Posterior vena cava (tissue), 2 donors: ENCODE data around the gene CYB5R4. TPM values are rescaled to one million over a fixed set of nuclear protein-coding genes. Genes with fewer than 3 reads are reported as not detected.
"Not testable (repeated sequence)": the region's sequence is repeated elsewhere in the genome, so short reads cannot be mapped to it uniquely, and the experiment has no call there.

Experiments used
- DNase-seq: peaks from one replicate; pipeline ENCODE4 v3.0.0-alpha.2; 2020; ENCODE audit warnings: low spot score
- intact Hi-C, 2 donors: fragments of 100-400 bp; cut with DNase I; formaldehyde crosslinking; loops; one replicate each; pipeline versions ENCODE4 v1.14.1 to v1.14.2; 2022 to 2023
- total RNA-seq, 2 donors: library from RNA; stranded (reverse); fragmentation: NEBNext Ultra II Directional; extraction: Animal tissue kit (Norgen Biotek cat#: 25700); gene quantifications; one replicate each; pipeline ENCODE4 v1.2.1, GENCODE V29; 2021
- donor health status: DM: yes; HTN: yes; CAD: no.
- donor health status: DM: yes; HTN: yes; CAD: no.

Gene CYB5R4
- total RNA-seq, 2 donors from 2014 or later, result 16.8 to 16.9 TPM

GRCh38 chr6:83897094-83897493 is 37.6 kb downstream of the CYB5R4 start:
- intact Hi-C loops, DNase-seq: not testable (repeated sequence)

DNA sequence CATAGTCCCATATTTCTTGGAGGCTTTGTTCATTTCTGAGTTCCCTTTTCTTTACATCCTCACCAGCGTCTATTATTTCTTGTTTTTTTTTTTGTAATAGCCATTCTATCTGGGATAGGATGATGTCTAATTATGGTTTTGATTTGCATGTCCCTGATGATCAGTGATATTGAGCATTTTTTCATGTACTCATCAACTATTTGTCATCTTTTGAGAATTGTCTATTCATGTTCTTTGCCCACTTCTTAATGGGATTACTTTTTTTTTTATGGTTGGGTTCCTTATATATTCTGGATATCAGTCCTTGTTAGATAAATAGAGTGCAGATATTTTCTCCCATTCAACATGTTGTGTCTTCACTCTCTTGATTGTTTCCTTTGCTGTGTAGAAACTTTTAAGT is 42.1 kb downstream of the CYB5R4 start:
- intact Hi-C loops, result no loop called here
- DNase-seq, result no peak

DNA sequence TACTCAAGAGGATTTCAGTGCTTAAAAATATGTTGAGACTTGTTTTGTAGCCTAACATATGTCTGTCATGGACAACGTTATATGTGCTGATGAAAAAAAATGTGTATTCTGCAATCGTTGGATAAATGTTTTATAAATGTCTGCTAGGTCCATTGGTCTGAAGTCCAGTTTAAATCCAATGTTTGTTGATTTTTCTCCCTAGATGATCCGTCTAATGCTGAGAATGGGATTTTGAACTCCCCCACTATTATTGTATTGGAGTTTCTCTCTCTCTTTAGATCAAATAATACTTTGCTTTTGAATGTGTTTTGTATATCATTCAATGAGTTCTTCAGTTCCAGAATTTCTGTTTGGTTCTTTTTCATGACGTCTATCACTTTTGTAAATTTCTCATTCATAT is 44.9 kb downstream of the CYB5R4 start:
- intact Hi-C loops, result no loop called here
- DNase-seq, result no peak

- DNase-seq, result no peak
- intact Hi-C loops, result no loop called here
These were observed 46.2 kb downstream of the CYB5R4 start for GRCh38 chr6:83905648-83906047.

GRCh38 chr6:83907623-83908390 is 48.3 kb downstream of the CYB5R4 start:
- intact Hi-C loops, DNase-seq: not testable (repeated sequence)

GRCh38 chr6:83908813-83909212 is 49.3 kb downstream of the CYB5R4 start:
- no peak for DNase-seq
- intact Hi-C loops, result no loop called here

- intact Hi-C loops, result no loop called here
- no peak for DNase-seq
These were observed 51.8 kb downstream of the CYB5R4 start for GRCh38 chr6:83911278-83911677.

DNA sequence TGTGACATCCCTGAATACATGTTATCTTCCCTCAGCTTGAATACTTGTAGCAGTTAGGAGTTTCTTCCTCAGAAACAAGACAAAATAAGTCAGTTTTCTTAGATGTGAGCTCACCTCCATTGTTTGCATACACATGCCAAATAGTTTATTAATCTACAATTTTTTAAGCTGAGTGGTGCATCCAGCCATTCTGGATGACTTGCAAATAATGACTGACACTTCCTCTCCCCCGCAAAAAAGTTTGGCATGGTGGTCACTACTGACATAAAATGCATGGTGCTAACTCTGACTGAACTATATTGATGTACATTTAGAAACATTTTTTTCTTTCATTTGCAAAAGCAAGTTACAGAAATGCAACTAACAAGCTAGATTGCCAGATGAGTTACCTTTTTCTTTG is 55.5 kb downstream of the CYB5R4 start:
- intact Hi-C loops, result no loop called here
- DNase-seq, result no peak

GRCh38 chr6:83917001-83917400 is 57.5 kb downstream of the CYB5R4 start:
- DNase-seq, result no peak
- intact Hi-C loops, result no loop called here

DNA sequence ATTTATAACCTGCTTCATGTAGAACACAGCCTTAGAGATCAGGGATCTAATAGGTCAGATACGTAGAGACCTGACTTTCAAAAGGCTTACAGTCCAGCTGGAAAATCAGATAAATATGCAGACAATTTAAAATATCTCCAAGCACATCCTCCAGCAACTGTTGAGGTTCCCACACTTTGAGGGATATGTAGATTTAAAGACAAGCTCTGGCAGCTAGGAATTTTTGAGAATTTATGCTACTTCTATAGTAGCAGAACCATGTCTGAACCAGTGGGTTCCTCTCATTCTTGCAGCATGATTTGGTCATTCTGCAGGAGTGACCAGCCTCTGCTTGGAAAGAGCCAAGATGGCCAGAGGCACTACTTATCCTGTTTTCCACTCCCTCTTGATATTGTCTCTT is 60.5 kb downstream of the CYB5R4 start:
- intact Hi-C loops, result no loop called here
- DNase-seq, result no peak

DNA sequence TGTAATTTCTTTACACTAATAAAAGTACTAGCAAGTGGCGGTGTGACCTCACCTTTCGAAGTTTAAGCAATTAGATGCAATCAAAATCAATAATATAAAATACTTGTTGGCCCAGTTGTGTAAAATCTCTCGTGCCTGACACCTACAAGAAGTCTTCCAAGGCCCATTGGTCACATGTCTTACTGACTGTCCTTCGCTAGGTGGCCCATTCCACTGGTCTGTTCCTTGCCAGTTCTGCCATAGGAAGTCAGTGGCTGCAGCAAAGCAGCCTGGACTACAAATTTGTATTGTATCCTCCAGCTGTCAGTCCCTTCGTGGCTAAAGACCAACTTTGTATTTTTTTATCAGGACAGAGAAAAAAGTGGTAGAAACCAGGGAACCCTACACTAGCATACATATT is 61.8 kb downstream of the CYB5R4 start:
- intact Hi-C loops, result no loop called here
- no peak for DNase-seq

DNA sequence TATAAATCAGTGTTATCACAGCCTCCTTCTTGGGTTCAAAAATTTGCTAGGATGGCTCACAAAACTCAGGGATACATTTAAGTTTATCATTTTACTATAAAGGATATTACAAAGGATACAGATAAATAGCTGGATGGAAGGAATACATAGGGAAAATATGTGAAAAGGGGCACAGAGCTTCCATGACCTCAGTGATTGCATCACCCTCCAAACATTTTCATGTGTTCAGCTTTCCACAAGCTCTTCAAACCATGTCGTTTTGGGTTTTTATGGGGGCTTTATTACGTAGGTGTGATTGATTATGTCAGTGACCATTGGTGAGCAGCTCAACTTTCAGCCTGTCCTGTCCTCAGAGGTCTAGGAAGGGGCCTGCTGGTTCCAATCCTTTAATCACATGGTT is 68.0 kb downstream of the CYB5R4 start:
- DNase-seq, result no peak
- intact Hi-C loops, result no loop called here

DNA sequence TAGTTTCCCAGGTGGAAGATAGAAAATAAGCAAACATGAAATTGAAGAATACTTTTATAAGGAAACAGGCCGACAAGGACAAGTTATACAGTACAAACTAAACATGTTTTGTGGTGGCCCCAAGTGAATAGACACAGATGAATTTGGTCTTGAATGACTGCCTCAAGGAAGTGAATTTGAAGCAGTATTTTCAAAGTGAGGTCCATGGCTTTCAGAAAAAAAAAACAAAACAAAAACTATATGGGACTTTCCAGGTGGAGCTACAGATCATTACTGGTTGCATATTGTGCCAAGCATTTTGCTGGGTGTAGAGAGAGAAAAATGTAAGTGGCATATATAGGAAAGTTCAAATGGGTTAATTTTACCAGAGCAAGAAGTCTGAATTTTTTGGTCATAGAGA is 68.8 kb downstream of the CYB5R4 start:
- intact Hi-C loops, result no loop called here
- DNase-seq, result no peak

- DNase-seq, intact Hi-C loops: not testable (repeated sequence)
These were observed 86.8 kb downstream of the CYB5R4 start for GRCh38 chr6:83946201-83946833.

DNA sequence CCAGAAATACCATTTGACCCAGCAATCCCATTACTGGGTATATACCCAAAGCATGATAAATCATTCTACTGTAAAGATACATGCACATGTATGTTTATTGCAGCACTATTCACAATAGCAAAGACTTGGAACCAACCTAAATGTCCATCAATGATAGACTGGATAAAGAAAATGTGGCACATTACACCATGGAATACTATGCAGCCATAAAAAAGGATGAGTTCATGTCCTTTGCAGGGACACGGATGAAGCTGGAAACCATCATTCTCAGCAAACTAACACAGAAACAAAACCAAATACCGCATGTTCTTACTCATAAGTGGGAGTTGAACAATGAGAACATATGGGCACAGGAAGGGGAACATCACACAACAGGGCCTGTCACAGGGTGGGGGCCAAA is 88.5 kb downstream of the CYB5R4 start:
- DNase-seq, intact Hi-C loops: not testable (repeated sequence)

- no peak for DNase-seq
- intact Hi-C loops, result no loop called here
These were observed 89.4 kb downstream of the CYB5R4 start for GRCh38 chr6:83948851-83949250.

DNA sequence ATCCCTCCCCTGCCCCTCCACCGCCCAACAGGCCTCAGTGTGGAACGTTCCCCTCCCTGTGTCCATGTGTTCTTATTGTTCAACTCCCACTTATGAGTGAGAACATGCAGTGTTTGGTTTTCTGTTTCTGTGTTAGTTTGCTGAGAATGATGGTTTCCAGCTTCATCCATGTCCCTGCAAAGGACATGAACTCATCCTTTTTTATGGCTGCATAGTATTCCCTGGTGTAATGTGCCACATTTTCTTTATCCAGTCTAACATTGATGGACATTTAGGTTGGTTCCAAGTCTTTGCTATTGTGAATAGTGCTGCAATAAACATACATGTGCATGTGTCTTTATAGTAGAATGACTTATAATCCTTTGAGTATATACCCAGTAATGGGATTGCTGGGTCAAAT is 91.9 kb downstream of the CYB5R4 start:
- DNase-seq, intact Hi-C loops: not testable (repeated sequence)

- no peak for DNase-seq
- intact Hi-C loops, result no loop called here
These were observed 93.3 kb downstream of the CYB5R4 start for GRCh38 chr6:83952830-83953229.

DNA sequence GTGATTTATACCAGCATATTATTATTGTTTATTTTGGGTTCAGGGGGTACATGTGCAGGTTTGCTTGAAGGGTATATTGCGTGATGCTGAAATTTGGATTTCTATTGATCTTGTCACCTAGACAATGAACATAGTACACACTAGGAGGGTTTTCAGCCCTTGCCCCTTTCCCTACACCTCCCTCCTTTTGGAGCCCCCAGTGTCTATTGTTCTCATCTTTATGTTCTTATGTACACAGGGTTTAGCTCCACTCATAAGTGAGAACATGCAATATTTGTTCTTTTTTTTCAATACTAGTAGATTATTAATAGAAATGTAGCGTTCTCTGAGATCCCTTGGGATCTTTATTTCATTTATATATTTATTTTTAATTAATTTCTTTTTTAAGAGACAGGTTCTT is 94.9 kb downstream of the CYB5R4 start:
- no peak for DNase-seq
- intact Hi-C loops, result no loop called here

DNA sequence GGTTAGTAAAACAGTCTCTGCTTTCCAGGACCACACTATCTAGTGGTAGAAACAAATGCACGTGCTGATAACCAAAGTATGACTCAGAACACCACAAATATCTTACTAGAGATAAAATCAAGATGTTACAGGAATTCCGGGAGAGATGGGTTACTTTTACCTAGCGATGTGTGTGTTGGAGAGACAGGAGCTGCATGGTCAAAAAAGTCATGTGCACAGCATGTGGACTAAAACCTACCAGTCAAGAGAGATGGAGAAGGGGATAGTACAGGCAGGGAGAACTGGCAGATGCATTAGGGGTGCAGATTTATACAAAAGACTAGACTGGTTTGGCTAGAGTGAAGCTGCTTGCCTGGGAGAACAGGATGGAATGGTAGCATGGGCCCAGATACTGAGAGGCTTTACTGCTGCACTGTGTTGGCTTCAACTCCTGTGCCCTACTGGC is 98.8 kb downstream of the CYB5R4 start:
- intact Hi-C loops, result no loop called here
- no peak for DNase-seq

DNA sequence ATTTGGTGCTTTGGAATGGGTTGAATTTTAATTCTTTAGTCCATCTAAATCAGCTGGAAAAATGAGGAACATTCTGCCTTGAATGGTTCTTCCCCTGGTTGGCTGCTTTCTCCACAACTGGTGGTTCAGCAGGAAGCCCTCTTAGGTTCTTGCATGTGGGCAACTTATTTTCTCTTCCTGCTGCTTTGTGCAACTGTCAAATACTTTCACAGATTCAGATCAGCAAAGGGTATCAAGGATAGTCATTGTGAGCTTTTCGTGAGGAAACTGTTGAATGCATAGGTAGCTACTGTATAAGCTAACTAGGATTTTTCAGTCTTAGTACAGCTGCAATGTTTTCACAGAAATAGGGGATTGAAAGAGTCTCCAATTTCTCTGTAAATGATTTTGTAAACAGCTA is 101.2 kb downstream of the CYB5R4 start:
- DNase-seq, result no peak
- intact Hi-C loops, result no loop called here
